MG63 (cell line): ENCODE measurements around the gene CD55. TPM values are rescaled to one million over a fixed set of nuclear protein-coding genes. Genes with fewer than 3 reads are reported as not detected.

Source experiments
- DNase-seq: peaks from one replicate; pipeline ENCODE4 v3.0.0-alpha.2; 2020
- H3K27me3 ChIP-seq: fragments of 250-450 bp; sonication (Bioruptor Pico); 2 replicates; pipeline ENCODE4 v1.5.1; 2020; ENCODE audit warnings: mild to moderate bottlenecking, moderate library complexity
- H3K36me3 ChIP-seq: fragments of 250-450 bp; sonication (Bioruptor Pico); 2 replicates; pipeline ENCODE4 v1.5.1; 2020; ENCODE audit warnings: mild to moderate bottlenecking, moderate library complexity
- H3K4me3 ChIP-seq: fragments of 250-450 bp; sonication (Bioruptor Pico); 2 replicates; pipeline ENCODE4 v1.5.1; 2020; ENCODE audit warnings: mild to moderate bottlenecking, moderate library complexity
- H3K9me3 ChIP-seq: fragments of 250-450 bp; sonication (Bioruptor Pico); 2 replicates; pipeline ENCODE4 v1.5.1; 2020; ENCODE audit warnings: mild to moderate bottlenecking, moderate library complexity
- total RNA-seq: library from RNA; depleted of rRNA; stranded (reverse); fragments of >200 nt; shearing (Covaris generic); gene quantifications from 2 replicates; pipeline ENCODE4 v1.2.3, GENCODE V29; 2014; ENCODE audit warnings: low replicate concordance

CD55 gene
- total RNA-seq, 1 experiment from 2014 or later = 133 TPM

GRCh38 chr1:207362962-207363860 lies 41.7 kb downstream of the CD55 start:
- no peaks in the 10 kb centered on the region for H3K27me3 ChIP-seq
- DNase-seq = no peak
- no peaks in the 10 kb centered on the region for H3K9me3 ChIP-seq
- no peak overlapping the region for H3K4me3 ChIP-seq
- peaks cover 77% of the 10 kb centered on the region for H3K36me3 ChIP-seq

DNA sequence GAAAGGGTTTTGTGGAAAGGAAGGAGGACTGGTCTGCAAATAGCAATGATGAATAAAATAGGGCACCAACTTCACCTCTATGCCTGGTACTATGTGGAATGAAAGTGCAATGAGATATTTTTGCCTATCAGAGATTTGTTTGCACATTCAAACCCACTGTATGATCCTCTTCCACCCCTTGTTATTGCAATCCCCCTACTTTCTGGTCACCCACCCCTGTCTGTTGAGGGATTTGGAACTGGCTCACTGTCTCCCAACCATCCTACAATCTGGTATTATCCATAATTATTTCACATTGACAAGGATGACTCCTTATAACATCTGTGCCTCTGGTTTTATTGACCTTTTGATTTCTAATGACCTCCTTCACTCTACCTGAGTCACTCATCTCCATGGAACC lies 42.4 kb downstream of the CD55 start:
- H3K9me3 ChIP-seq = no peaks in the 10 kb centered on the region
- no peak for DNase-seq
- H3K4me3 ChIP-seq = no peak overlapping the region
- H3K27me3 ChIP-seq = no peaks in the 10 kb centered on the region
- peaks cover 72% of the 10 kb centered on the region for H3K36me3 ChIP-seq

GRCh38 chr1:207364614-207365013 lies 43.1 kb downstream of the CD55 start:
- Histone ChIP-seq H3K9me3 (no peaks in the 10 kb centered on the region), H3K36me3 (peaks cover 66% of the 10 kb centered on the region), H3K4me3 (no peak overlapping the region), H3K27me3 (no peaks in the 10 kb centered on the region)
- DNase-seq = no peak

- no peaks in the 10 kb centered on the region for H3K9me3 ChIP-seq
- H3K27me3 ChIP-seq = no peaks in the 10 kb centered on the region
- peaks cover 61% of the 10 kb centered on the region for H3K36me3 ChIP-seq
- no peak for DNase-seq
- H3K4me3 ChIP-seq = no peak overlapping the region
Measured at GRCh38 chr1:207365063-207365462, 43.6 kb downstream of the CD55 start.

DNA sequence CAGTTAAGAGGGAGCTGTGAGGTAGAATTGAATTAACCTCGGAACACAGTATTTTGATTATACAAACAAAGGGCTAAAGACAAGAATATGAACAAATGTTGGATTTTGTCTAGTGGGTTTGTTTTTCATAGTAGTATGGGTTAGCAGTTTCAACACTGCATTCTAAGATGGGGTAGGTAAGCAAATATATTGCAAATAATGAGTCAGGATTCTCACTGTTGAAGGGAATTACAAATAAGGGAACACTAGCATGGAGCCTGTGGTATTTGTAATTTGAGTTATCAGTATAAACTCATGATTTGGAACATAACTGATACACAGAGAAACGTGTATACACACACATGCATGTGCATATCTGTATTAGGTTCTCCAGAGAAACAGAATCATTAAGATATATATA lies 44.5 kb downstream of the CD55 start:
- no peak overlapping the region for H3K4me3 ChIP-seq
- H3K27me3 ChIP-seq = no peaks in the 10 kb centered on the region
- no peak for DNase-seq
- H3K9me3 ChIP-seq = no peaks in the 10 kb centered on the region
- peaks cover 52% of the 10 kb centered on the region for H3K36me3 ChIP-seq

DNA sequence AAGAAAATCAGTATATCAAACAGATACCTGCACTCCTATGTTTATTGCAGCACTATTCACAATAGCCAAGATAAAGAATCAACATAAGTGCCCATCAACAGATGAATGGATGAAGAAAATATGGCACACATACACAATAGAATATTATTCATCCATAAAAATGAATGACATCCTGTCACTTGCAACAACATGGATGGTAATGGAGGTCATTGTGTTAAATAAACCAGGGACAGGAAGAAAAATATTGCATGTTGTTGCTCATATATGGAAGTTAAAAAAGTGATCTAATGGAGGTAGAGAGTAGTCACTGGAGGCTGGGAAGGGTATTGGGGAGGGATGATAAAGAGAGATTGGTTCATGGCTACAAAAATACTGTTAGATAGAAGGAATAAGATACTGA lies 67.2 kb downstream of the CD55 start:
- Histone ChIP-seq H3K36me3 (0 out of 2 replicates have a peak, but pooled peaks cover 2% of the 10 kb centered on the region), H3K4me3 (no peak overlapping the region), H3K9me3 (peaks cover 11% of the 10 kb centered on the region; the same call in 1 of the 2 replicates), H3K27me3 (no peaks in the 10 kb centered on the region)
- DNase-seq = no peak

DNA sequence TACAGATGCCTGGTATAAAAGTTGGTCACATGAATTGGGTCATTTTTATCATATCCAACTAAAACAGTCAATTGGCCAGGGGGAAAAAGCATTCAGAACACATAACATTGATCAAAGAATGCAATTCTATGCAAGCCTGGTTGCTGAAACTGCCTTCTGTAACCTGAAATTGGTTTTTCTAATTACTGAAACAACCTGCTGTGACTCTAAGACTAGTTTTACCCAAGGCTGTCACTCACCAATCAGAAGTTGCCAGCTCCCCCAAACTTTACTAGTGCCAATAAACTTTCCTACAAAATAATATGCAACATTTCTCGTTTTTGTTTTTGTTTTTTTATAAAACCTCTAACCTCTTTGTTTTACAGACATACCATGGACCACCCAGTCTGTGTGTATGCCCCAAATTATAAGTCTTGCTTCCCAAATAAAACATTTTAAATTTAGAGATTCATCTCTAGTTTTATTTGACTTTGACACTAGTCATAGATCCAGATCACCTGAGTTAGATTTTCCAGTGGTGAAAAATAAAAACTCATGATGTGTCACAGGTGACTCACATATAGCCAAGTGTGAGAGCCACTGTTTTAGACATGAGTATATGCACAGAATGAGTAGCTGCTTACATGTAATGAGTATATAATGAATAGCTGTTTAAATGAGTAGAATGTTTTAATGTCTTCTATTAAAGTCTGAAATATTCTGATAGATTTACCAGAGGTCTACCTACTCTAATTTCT lies 68.4 kb downstream of the CD55 start:
- Histone ChIP-seq H3K36me3 (0 out of 2 replicates have a peak, but pooled peaks cover 2% of the 10 kb centered on the region), H3K9me3 (peaks cover 11% of the 10 kb centered on the region), H3K27me3 (no peaks in the 10 kb centered on the region), H3K4me3 (no peak overlapping the region)
- no peak for DNase-seq

DNA sequence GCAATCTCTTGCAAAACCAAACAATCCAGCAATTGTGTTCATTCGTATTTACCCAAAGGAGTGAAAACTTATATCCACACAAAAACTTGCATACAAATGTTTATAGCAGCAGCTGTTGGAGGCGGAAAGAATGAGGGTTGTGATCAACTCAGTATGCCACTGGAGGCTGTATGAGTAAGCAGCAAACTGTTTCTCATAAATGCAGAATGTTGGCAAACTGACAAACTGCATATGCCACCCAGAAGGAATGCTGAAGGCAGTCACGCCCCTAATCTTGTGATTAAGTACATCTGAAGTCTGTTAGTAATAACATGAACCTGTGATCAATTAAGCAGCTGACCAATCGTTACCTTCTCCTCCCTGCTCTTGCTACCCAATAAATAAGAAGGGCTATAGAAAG lies 72.1 kb downstream of the CD55 start:
- H3K27me3 ChIP-seq = no peaks in the 10 kb centered on the region
- H3K4me3 ChIP-seq = no peak overlapping the region
- DNase-seq = peak; percentile 82
- H3K36me3 ChIP-seq = 0 out of 2 replicates have a peak, but pooled peaks cover 2% of the 10 kb centered on the region
- peaks cover 11% of the 10 kb centered on the region; the same call in 1 of the 2 replicates for H3K9me3 ChIP-seq

GRCh38 chr1:207396168-207396746 lies 74.8 kb downstream of the CD55 start:
- Histone ChIP-seq H3K4me3 (no peak overlapping the region), H3K27me3 (no peaks in the 10 kb centered on the region), H3K9me3 (peaks cover 11% of the 10 kb centered on the region; the same call in 1 of the 2 replicates), H3K36me3 (0 out of 2 replicates have a peak, but pooled peaks cover 2% of the 10 kb centered on the region)
- DNase-seq = no peak

DNA sequence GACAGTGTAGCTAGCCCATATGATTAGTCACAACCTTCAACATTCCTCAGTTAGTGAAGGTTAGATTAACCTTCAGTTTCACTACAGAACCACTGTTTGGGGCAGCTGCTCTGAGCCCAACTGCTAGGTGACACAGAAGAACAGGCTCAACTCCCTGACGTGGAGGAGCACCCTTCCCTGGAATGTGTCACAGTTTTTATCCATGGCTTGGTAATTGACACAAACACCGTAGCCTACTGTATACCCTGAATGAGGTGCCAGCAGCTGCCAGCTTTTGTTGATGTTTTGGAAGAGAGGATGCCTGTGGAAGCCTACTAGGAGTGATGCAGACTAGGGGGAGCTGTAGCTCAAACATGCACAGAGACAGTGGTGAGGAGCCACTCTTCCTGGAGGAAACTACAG lies 76.0 kb downstream of the CD55 start:
- peak; percentile 16 for DNase-seq
- H3K4me3 ChIP-seq = no peak overlapping the region
- H3K36me3 ChIP-seq = no peaks in the 10 kb centered on the region
- peaks cover 3% of the 10 kb centered on the region; the same call in 1 of the 2 replicates for H3K9me3 ChIP-seq
- H3K27me3 ChIP-seq = no peaks in the 10 kb centered on the region

DNA sequence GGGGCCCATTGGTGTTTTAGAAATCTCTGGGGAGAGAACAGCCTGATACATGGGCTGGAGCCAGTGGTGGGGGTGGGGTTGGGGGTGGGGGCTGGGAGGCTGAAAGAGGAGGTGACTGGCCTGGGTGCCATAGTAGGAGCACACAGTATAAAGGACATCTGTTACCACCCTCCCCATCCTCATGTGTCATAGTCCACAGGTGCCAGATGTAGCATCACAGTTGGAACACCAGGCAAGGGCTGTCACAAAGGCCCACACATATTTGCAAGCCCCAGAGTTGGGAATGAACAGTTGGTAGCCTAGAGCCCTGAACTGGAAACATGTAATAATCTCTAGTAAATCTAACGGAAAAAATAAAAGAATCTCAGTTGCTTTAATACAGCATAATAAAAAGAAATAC lies 77.5 kb downstream of the CD55 start:
- no peaks in the 10 kb centered on the region for H3K27me3 ChIP-seq
- no peak for DNase-seq
- no peaks in the 10 kb centered on the region; the same call in 1 of the 2 replicates for H3K9me3 ChIP-seq
- no peak overlapping the region for H3K4me3 ChIP-seq
- H3K36me3 ChIP-seq = no peaks in the 10 kb centered on the region

- Histone ChIP-seq H3K36me3 (no peaks in the 10 kb centered on the region), H3K27me3 (no peaks in the 10 kb centered on the region), H3K4me3 (no peak overlapping the region), H3K9me3 (no peaks in the 10 kb centered on the region)
- DNase-seq = no peak
Measured at GRCh38 chr1:207401578-207401977, 80.1 kb downstream of the CD55 start.

DNA sequence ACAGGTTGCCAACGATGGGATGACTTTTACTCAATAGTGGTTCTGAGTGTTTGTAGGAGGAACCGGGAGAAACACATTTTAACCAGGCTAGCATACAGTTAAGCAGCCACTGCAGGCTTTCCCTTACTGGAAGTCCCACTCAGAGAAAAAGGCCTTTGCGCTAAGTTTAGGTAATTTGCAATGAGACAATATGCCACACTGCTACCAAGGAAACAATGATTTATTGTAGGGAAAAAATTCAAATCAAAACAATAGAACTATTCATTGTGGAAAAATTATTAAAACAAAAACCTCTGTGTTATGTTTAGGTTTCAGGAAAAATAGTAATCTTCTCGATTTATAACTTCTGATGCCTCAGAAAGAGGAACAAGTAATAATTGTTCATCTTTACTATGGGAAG lies 81.3 kb downstream of the CD55 start:
- no peaks in the 10 kb centered on the region for H3K27me3 ChIP-seq
- DNase-seq = no peak
- no peaks in the 10 kb centered on the region for H3K9me3 ChIP-seq
- H3K36me3 ChIP-seq = no peaks in the 10 kb centered on the region
- no peak overlapping the region for H3K4me3 ChIP-seq

DNA sequence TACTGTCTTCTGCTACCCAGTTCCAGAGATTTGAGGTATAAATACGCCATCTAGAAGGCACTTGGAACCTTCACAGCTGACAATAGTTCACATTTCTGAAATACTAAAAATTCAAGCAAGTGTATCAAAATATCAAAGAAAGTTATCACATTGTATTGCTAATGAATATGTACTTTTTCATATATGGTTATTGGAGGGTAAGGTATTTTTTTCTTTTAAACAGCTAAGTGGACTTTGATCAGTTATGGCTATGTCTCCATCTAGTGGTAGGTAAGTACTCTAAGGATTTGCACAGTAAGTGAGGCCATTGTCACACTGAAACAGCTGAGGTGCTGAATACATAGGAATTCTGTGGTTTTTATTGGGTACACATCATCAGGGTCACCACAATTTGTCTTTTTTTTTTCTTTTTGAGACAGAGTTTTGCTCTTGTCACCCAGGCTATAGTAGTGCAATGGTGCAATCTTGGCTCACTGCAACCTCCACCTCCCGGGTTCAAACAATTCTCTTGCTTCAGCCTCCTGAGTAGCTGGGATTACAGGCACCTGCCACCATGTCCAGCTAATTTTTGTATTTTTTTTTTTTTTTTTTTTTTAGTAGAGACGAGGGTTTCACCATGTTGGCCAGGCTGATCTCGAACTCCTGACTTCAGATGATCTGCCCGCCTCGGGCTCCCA lies 83.5 kb downstream of the CD55 start:
- Histone ChIP-seq H3K9me3 (no peaks in the 10 kb centered on the region), H3K36me3 (no peaks in the 10 kb centered on the region), H3K4me3 (no peak overlapping the region), H3K27me3 (no peaks in the 10 kb centered on the region)
- DNase-seq = no peak

DNA sequence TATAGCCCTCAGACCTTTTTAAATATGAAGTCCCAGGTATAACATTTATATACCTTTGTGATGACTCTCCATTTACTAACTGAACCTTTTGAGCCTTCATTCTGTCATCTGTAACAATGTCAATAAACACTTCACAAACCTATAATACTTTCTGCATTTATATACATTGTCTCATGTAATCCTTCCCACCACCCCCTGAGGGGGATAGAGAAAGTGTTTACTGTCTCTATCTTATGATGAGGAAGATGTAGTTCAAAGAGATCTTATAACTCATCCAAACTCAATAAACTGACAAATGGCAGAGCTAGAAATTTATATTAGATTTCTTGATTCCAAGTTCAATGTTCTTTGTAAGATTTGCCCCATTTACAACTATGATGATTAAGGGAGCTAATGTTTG lies 84.3 kb downstream of the CD55 start:
- no peaks in the 10 kb centered on the region for H3K27me3 ChIP-seq
- no peaks in the 10 kb centered on the region for H3K36me3 ChIP-seq
- H3K9me3 ChIP-seq = no peaks in the 10 kb centered on the region
- no peak for DNase-seq
- no peak overlapping the region for H3K4me3 ChIP-seq

DNA sequence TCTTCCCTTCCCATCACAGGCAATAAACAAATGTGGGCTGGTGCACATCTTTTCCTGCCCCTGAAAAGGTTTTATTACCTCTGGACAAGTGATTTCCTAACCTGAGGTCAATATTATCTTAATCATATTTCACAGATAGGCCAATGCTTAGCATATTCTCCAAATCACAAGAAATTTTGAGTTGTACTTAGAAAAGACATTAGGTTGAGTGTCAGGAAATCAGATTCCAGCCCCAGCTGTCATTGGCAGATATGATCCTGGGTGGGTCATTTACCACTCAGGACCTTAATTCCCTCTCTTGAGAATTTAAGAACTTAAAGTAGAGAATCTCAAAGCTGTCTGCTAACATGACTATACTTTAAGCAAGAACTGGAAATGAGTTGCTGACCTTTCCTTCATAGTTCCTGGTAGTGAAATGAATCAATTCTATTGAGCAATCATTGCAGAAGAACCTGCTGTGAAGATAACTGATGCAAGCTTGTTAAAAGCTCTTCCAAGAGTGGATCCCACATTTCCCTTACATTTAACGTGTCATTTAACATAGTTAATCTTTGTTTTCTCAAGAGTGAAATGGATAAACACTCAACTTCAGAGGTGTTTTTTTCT lies 86.3 kb downstream of the CD55 start:
- Histone ChIP-seq H3K9me3 (no peaks in the 10 kb centered on the region), H3K36me3 (no peaks in the 10 kb centered on the region), H3K27me3 (no peaks in the 10 kb centered on the region), H3K4me3 (no peak overlapping the region)
- DNase-seq = no peak
